Hepatic stellate cell (primary cell): ENCODE results near the gene THAP7.
A peak's percentile ranks its signal among the peaks of the same experiment; 100 is the strongest.

ENCODE experiments used
- DNase-seq: peaks from one replicate; pipeline ENCODE4 v3.0.0; 2011; ENCODE audit warnings: low spot score

Gene THAP7

DNA sequence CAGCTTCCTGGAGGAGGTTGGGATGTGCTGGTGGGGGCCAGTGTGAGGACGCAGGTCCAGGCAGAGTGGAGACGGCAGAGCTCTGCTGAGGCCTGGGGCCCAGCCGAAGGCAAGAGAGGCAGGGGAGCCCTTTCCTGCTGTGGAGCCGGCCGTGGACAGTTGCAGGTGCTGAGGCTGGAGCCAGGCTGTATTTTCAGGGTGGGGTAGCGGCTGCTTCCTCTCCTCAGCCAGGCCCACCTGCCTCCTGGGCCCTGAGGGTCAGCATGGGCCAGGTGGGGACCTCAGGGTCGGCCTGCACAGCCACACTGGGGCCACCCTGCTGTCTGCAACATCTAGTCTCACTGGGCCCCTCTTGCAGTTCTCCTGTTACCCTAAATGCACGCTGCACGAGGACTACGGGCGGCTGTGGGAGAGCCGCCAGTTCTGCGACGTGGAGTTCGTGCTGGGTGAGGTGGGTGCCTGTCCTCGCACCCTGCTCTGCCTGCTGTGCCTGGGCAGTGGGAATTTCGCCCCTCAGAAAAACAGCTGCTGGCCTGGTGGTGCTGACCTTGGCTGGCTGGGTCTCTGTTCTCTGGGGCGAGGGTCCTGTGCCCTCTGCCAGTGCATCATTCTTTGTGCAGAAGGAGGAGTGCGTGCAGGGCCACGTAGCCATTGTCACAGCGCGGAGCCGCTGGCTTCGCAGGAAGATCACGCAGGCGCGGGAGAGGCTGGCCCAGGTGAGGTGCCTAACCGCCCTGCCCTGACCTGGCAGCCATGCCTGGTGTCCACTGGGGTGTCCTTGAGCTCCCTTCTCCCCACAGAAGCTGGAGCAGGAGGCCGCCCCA is 8.4 kb downstream of the THAP7 start:
- DNase-seq = no peak

DNA sequence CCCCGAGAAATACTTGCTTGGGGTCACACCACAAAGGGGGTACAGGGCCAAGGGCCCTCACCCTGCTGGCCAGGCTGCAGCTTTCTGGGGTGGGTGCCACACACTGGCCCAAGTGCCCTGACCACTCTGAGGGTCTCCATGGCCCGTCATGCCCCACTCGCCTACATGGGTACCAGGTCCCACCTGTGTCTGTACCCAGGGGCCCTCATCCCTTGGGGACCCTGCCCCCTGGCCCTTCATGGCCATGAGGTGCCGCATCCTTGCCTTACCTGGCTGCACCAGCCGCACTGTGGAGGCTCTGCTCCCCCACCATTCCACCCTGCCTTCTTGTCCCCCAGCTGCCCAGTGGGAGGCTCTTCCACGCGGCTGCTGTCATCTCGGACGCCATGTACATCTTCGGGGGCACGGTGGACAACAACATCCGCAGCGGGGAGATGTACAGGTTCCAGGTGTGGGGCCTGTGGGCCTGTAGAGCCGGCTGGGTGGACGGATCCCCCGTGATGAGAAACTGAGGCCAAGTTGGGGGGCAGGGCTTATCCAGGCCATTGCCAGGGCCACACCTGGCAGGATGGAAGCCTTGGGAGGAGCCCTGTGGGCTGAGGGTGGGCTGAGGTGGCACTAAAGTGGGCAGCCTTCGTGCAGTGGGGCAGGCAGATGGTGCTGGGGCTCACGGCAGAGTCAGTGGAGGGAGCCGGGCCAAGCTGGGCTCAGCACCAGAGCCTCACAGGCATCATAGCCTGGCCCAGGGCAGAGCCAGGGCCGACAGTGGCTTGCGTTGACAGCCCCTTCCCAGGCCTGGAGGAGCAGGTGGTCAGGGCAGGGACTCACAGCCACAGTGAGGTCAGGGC is 9.2 kb downstream of the THAP7 start:
- DNase-seq = no peak

DNA sequence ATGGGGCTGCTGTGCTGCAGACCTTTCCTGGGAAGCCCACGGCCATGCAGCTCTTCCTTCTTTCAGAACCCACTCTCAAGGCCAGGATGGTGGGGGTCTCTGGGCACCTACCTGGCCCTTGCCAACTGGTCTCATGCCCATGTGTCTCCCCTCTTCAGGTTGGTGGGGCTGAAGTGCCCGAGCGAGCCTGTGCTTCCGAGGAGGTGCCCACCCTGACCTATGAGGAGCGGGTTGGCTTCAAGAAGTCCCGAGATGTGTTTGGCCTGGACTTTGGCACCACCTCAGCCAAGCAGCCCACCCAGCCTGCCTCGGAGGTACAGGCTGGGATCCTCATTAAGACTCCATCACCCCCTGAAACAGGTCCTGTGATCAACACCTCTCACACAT is 9.9 kb downstream of the THAP7 start:
- DNase-seq = no peak

DNA sequence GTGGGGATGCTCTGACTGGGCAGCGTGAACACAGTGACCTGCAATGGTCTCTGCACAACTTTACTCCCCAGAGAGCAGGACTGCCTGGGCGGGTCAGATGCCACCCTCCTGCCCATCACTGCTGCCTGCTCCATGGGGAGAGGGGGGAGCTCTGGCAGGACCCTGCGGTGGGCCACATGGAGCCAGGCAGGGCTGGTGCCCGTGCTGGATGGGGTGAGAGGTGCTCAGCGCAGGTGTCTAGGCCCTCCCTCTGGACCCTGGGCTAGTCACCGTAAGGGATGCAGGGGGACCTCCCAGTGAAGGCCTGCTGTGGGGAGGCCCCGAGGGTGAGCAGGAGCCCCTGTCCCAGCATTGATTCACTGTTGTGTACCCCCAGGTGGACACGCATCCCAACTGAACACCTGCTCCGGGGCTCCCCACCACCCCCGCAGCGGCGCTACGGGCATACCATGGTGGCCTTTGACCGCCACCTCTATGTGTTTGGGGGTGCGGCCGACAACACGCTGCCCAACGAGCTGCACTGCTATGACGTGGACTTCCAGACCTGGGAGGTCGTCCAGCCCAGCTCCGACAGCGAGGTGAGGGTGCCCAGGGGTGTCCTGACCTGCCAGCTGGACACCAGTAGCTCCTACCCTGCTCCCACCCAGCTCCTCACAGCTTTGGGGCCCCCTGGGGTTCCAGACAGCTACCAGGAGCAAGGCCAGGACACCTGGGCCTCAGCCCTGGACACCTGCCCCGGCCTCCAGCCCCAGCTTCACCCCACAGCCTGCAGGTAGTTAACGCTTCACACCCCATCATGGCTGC is 10.5 kb downstream of the THAP7 start:
- DNase-seq = no peak

DNA sequence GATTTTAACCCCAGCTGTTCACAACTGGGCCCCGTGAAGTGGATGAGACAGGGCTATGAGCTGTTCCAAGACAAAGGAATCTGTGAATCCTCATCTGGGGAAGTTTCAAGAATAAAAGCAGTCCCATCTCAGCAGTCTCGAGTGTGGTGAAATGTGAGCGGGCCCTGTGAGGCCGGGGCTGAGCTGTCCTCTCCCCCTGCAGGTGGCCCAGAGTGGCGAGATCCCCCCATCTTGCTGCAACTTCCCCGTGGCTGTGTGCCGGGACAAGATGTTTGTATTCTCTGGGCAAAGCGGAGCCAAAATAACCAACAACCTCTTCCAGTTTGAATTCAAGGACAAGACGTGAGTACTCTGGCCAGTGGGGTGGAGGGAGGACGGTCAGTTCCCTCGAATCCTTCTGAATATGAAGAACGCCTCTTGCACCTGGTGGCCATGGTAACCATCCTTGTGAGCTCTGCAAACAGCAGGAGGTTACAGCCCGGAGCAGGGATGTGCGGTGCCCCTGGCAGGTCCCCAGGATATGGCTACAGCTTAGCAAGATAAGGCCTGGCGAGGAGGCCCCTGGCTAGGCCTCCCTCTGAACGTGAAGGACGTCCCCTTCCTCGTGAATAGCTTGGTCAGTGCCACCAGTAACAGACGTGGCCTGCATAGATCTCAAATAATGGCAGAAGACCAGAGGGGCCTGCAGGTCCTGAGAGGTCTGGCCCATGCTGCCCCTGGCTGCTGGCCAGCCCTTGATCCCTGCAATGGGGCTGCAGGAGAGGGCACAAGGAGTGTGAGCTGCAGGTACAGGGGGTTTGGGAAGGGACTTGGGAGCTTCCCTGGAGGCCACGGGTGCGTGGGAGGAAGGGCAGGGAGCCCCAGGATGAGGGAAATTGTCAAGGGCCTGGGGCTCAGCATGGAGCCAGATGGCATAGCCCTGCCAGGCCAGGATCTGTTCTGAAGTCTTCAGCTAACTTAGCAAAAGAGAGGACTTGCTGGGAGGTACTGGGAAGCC is 11.4 kb downstream of the THAP7 start:
- no peak for DNase-seq

DNA sequence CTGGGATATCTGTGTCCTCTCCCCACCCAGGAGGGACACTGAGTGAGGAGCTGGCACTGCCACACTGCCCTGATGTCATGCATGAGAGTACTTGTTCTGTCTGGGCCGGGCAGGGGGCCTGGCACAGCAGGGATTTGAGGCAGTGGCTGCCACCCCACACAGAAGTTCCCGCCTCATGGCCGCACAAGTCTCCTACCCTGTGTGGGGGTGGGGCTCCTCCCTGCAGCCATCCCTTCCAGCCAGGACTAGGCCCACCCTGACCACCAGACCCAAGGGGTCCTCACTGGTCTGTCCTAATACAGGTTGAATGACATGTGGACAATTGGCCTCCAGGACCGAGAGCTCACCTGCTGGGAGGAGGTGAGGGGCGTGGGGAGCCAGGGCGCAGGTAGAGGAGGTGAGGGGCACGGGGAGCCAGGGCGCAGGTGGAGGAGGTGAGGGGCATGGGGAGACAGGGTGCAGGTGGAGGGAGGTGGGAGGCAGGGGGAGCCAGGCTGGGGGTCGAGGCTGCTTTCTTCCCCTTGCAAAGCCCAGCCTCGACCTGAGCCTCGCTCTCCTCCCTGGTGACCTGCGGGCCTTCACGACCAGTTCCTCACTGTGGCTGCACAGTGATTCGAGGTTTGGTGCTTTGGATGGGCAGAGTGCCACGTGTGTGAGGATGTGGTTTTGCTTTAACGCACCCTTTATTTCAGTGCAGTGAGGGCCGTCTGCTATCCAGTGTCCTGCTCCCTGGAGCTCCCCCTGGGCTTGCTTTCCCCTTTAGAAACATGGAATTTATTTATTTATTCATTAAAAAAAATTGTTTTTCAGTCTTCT is 12.4 kb downstream of the THAP7 start:
- DNase-seq = no peak

DNA sequence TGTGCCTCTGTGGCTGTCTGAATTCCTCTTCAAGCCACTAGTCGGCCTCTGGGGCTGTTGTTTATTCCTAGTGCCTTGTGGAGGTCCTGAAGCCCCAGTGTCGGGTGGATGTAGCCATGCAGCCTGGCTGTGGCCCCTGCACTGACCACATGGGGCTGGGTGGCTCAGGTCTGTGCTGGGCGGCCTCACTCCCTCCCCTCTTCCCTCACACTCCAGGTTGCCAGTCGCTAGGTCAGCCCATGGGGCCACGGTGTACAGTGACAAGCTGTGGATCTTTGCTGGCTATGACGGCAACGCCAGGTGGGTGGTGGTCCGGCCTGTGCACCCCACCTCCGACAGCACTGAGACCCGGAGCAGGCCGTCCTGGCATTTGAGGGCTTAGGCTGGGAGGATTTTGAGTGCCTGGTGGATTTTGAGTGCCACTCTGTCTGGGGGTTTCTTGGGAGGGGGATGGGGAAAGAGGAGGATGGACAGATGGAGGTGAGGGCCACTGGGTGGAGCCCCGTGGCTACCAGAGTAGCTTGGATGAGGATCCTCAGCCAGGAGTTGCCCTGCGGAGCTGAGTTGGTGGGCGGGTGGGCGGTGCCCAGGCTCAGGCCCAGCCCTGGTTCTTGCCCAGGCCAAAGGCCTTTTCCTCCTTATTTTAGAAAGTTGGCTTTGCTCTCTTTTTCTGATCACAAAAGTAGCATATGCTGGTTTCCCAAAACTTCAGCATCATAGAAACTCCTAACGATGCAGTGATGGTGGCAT is 13.2 kb downstream of the THAP7 start:
- DNase-seq = no peak

DNA sequence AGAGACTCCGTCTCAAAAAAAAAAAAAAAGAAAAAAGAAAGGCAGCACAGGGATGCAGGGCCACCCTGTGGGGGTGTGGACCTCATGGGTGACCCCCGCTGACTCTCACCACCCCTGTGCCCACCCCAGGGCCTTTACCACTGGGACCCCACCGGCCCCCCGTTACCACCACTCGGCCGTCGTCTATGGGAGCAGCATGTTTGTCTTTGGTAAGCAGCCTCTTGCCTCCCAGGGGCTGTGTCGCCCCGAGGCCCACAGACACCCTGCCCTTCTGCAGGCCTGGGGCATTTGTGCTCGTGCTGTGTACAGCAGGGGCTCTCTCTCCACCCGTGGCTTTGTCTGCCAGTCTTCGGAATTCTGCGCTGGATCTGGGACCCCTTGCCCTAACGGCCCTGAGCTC is 14.5 kb downstream of the THAP7 start:
- DNase-seq = no peak

DNA sequence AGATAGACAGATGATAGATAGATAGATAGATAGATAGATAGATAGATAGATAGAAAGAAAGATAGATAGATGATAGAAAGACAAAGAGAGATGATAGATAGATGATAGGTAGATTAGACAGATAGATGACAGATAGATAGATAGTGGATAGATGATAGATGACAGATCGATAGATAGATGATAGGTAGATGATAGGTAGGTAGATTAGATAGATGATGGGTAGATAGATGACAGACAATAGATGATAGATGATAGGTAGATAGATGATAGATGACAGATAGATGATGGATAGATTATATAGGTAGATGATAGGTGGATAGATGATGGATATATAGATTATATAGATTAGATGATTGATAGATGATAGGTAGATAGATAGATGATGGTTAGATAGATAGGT is 15.6 kb downstream of the THAP7 start:
- DNase-seq = no peak

DNA sequence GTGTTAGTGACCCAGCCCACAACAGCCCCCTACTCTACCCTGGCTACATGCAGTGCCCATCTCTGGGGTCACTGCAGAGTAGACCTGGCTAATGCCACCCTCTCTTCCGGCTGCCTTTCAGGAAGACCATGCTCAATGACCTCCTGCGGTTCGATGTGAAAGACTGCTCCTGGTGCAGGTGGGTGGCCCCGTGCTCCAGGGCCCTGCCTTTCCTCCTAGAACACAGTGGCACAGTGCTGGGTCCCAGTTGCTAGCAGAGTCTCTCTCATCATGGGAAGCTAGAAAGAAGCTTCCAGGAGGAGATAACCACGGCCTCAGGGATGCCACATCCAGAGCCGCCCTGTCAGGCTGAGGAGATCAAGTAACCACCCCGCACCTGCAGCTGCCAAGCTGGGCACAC is 16.2 kb downstream of the THAP7 start:
- DNase-seq = no peak

DNA sequence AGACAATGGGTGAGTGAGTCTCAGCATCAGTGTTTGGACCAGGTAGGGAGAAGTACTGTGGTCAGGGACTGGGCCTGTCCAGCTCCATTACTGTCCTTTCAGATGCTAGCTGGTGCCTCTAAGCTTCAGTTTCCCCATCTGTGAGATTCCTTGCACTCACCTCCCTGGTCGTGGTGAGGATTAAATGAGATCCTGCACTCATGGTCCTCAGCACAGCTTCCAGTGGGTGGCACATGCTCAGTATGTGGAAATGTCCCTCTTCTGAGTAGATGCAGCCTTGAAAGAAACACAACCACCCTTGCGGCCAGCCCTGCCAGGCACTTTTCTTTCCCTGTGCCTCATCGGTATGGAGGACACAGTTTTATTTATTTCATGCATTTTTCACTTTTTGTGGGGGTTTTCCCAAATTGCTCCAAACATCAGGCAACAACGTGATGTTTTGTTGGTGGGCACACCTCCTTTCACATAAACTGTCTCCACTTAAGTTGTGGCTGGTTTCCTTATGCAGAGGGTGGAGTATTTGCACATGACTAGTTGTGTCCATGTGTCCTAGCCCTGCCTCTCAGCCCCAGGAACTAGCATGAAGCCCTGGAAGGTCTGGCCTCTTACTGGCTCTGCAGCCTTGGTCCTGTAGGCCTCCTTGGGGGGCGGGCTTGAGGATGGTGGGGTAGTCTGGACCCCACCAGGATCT is 18.7 kb downstream of the THAP7 start:
- DNase-seq = no peak

DNA sequence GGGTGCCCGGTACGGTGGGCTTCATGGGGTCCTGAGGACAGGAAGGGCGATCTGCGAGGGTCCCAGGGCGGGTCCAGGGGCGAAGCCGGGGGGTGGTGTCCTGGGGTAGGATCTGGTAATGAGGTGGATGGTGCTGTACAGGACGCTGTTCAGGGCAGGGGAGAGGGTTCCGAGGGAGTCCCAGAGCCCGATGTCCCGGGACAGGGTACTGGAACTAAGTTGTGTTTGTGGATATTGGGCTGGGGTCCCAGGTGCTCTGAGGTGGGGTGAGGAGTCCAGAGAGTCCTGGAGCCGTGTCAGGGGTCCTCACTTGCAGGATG is 19.4 kb downstream of the THAP7 start:
- no peak for DNase-seq

DNA sequence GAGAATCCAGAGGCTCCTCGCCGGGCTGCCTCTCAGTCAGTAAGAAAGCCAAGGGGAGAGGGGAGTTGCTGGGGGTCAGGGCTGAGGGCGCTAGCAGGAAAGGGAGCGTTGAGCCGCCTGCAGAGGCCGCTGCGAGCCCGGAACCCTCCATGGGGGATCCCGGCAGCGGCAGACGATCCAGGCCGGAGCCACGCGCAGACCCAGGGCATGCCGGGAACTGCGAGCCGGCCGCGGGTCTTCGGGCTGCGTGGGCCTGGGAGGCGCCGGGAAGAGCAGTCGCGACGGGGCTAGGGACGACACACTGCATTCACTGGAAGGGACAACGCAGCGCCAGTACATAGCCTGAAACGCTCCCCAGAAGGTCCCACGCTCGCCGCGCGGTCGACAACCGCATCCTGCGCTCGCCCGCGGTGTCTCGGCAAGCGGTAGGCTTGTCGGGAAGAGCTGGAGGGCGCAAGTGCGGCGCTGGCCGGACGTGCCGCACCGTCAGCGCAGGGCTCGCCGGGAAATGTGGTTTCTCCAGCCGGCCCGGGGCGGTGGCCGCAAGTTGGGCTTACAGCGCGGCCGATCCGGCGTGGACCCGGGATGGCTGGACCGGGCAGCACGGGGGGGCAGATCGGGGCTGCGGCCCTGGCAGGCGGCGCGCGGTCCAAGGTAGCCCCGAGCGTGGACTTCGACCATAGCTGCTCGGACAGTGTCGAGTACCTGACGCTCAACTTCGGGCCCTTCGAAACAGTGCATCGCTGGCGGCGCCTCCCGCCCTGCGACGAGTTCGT is 19.9 kb downstream of the THAP7 start, which contains the start of gene LZTR1:
TSS of gene LZTR1 (plus strand) at position 511 of the 776 bp plus-strand sequence. CDS start at position 586, 75 bp downstream.
- DNase-seq = peak; percentile 91

DNA sequence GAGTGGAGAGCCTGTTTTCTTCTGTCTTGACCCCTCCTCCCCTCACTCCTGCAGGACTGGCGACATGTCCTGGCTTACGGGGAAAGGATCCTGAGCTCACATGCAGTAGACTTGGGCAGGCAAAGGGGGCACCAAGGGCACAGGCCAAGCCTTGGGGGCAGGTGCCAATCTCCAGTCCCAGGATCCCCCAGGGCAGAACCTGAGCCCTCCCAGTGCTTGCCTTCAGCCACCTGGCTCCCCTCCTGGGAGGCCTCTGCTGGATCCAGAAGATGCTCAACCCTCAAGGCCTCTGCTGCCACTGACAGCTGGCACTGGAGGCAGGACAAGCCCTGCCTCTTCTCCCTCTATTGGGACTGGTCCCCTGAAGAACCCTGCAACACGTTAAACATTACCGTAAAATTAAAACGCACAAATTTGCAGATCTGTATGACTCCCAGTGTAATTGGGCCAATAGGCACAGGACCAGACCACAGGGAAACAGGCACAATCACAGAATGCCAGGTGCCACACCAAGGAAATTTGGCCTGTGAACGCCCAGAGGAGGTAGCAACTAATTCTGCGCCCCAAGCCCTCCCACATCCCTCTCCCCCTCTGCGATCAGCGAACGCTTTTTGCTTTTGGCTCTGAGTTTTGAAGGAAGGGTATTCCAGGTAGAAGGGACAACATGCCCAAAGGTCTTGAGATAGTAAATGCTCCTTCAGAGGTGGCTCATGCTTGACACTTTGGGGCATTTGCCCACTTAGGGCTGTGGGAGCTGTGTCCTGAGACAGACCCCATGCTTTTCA is 20.8 kb downstream of the THAP7 start:
- DNase-seq = no peak

DNA sequence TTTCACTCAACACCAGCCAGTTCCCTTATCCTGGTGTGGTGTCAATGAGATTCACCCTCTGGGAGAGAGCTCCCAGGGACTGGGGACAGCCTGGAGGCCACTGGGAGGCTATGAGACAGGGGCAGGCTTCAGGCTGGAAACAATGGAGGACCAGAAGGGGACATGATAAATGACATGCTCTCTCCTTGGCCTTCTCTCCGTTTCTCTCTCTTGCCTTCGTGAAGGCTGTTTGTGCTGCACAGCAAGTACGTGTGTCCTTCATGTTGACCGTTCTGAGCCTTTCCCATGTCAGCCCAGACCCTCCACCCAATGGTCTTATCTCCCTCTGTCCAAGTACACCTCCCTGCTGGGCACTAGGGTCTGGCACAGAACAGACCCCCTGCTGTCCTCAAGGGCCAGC is 21.4 kb downstream of the THAP7 start:
- DNase-seq = no peak

DNA sequence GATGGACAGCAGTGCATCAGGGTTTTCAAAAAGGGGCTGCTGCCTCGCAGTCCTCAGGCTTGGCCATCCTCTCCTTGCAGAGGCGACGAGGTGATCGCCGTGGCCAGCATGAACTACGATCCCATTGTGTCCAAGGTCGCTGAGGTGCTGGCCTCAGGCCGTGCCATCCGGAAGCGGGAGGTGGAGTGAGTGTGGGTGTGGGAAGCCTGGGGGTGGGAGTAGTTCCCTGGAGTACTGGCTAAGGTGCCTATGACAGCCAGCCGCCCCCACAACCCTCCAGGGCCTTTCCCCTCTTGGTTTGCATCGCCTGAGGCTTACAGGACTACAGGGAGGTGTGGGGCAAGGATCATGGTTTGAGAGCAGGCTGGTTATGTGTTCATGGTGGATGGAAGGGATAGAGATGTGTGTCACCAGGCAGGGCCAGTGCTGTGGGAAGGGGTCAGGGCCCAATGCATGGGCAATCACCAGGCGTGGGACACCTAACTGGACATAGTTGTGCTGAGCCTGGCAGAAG is 21.9 kb downstream of the THAP7 start:
- no peak for DNase-seq

DNA sequence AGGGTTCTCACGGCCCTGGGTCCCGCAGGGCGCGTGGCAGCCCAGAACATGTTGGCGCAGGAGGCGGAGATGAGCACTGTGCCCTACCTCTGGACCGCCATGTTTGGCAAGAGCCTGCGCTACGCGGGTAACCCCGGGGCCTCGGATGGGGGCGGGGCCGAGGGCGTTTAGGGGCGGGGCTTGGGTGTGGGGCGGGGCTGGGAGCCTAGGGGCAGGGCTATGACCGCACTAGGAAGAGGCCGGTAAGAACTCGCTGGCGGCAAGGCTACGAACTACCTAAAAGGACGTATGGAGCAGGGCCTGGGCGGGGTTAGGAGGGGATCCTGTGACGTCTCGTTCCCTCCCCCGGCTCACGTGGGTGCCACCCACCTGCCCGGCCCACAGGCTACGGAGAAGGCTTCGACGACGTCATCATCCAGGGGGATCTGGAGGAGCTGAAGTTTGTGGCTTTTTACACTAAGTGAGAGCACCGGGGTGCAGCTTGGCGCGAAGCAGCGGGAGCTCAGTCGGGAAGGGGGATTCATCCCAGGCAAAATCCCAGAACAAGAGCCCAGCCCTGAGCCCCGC is 22.6 kb downstream of the THAP7 start:
- no peak for DNase-seq
